Stomach smooth muscle (tissue), 2 donors: Measurements from ENCODE around the gene SLC6A7.
"Not testable (repeated sequence)": the region's sequence is repeated elsewhere in the genome, so short reads cannot be mapped to it uniquely, and the experiment has no call there.

Experiments used
- H3K27ac ChIP-seq: one replicate; pipeline ENCODE4 v1.7.0; 2013; ENCODE audit warnings: mild to moderate bottlenecking, low read length, inconsistent platforms
- H3K27me3 ChIP-seq, 2 donors: one replicate each; pipeline ENCODE4 v1.7.0; 2013; ENCODE audit warnings: low read length in 2 of 2; ENCODE audit not compliant: insufficient read depth in 2 of 2, control insufficient read depth in 1 of 2
- H3K36me3 ChIP-seq, 2 donors: one replicate each; pipeline ENCODE4 v1.7.0; 2013; ENCODE audit warnings: low read length in 2 of 2; ENCODE audit not compliant: control insufficient read depth in 2 of 2, insufficient read depth in 2 of 2
- H3K4me1 ChIP-seq: one replicate; pipeline ENCODE4 v1.7.0; 2013; ENCODE audit warnings: low read length; ENCODE audit not compliant: control insufficient read depth, insufficient read depth
- H3K4me3 ChIP-seq, 2 donors: one replicate each; pipeline ENCODE4 v1.7.0; 2013; ENCODE audit warnings: low read length in 2 of 2
- H3K9ac ChIP-seq, 2 donors: one replicate each; pipeline ENCODE4 v1.7.0; 2013; ENCODE audit warnings: low read length in 2 of 2, mild to moderate bottlenecking in 1 of 2
- H3K9me3 ChIP-seq, 2 donors: one replicate each; pipeline ENCODE4 v1.7.0; 2013; ENCODE audit warnings: low read length in 2 of 2; ENCODE audit not compliant: control insufficient read depth in 2 of 2
- donor health status: healthy.
- donor health status: Pancreatic carcinoma.

SLC6A7 gene

DNA sequence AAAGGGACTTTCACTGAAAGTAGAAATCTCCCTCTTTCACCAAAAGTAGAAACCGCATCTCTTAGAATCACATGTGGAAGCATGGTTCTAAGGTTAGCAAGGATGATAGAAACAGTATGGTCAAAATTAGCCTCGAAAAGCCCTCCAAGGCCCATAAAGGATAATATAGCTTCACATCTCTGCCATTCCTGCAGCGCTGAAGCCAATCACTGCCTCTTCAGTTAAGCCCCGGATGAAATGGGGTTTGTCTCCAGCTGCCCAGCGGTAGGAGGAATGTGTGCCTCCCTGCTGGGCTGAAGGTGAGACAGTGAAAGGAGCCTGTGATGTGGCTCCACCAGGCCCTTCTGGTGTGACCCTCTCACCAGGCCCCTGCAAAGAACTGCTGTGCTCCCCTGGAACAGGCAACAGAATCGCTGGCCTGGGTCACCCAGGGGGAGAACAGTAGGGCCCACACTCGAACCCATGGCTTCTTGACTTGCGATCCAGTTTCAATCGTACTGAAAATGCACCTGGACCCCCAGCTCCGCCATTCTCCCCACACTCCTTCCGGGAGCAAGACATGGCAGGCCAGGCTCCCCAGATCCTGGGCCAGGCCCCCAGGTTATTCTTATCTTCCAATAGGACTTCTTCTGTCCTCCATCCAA is 52.5 kb downstream of the SLC6A7 start:
- no peaks in the 10 kb centered on the region for H3K9me3 ChIP-seq
- H3K36me3 ChIP-seq: peaks cover 0 to 3% of the 10 kb centered on the region in 2 donors
- no peak overlapping the region for H3K4me3 ChIP-seq
- no peak overlapping the region for H3K27ac ChIP-seq
- peaks cover 24% of the 10 kb centered on the region for H3K4me1 ChIP-seq
- H3K27me3 ChIP-seq: no peaks in the 10 kb centered on the region
- no peak overlapping the region for H3K9ac ChIP-seq

DNA sequence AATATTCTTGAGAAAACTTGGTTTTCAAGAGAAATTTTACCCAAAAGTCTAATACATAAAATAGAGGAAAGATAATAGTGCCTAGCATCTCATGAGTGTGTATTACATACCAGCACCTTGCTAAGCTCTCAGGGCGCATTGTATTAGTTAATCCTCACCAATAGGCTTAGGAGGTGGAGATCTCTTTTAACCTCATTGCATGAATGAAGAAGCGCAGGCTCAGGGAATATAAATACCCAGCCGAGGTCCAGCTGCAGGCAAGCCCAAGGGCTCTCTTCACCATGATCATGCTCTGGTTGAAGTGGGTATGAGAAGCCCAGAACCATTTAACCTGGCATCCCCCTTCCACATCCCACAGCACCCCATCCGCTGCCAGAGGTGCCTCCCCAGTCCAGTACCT is 53.7 kb downstream of the SLC6A7 start:
- Histone ChIP-seq H3K9me3 (no peaks in the 10 kb centered on the region), H3K4me1 (peaks cover 24% of the 10 kb centered on the region), H3K4me3 (no peak overlapping the region), H3K27ac (no peak overlapping the region), H3K27me3 (no peaks in the 10 kb centered on the region), H3K36me3 (no peaks in the 10 kb centered on the region), H3K9ac (no peak overlapping the region)

DNA sequence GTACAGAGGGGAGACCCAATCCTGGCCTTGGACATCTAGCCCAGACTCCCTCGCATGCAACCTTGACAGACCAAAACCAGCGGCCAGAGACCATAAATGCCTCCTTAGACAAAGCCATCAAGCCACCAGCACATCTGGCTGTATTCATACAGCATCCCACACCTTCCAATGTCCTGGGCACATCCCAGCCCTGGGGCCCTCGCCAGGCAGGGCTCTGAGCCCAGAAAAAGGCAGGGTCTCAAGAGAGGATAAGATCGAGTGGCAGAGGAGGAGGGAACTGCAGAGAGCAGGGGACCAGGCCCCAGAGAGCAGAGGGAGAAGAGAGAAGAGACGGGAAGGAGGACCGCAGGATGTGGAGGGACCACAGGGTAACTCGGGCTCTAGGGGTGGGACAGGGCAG is 54.3 kb downstream of the SLC6A7 start:
- no peaks in the 10 kb centered on the region for H3K36me3 ChIP-seq
- H3K9ac ChIP-seq: peak overlapping the region in 1 of 2 donors; percentile 44
- H3K9me3 ChIP-seq: no peaks in the 10 kb centered on the region
- peak overlapping the region in 1 of 2 donors; percentile 69 for H3K4me3 ChIP-seq
- H3K4me1 ChIP-seq: peaks cover 24% of the 10 kb centered on the region
- no peaks in the 10 kb centered on the region for H3K27me3 ChIP-seq
- H3K27ac ChIP-seq: no peak overlapping the region

DNA sequence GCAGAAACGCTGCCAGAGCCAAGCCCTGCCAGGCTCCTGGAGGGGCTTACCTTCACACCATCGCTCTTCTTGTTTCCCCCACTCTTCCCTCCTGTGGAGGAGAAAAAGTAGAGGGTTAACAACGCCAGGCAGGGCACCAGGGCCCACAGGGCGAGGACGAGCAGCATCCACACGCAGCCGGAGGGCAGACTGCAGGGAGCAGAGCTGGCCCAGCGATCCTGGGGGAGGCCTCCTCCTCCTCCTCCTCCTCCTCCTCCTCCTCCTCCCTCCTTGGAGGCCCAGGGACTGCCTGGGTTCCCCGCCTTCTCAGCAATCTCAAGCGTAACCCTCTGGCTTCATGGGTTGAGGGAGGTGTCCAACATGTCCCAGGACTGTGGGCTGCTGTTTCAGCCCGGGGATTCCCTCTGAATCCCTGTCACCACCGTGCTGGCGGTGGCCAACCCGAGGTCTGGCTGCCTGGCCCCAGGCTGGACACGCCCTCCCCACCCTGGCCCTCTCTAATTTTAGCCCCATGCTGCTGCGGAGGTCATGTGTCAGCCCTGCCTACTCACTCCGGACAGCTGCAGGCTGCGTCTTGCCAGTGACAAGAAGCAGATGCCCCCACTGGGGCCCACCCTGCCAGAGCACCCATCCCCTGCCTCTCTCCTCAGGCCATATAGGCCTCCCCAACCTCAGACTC is 55.4 kb downstream of the SLC6A7 start:
- H3K4me3 ChIP-seq: peak overlapping the region; percentile 60 to 69
- no peaks in the 10 kb centered on the region for H3K27me3 ChIP-seq
- no peaks in the 10 kb centered on the region for H3K9me3 ChIP-seq
- no peak overlapping the region for H3K27ac ChIP-seq
- H3K4me1 ChIP-seq: peaks cover 24% of the 10 kb centered on the region
- H3K36me3 ChIP-seq: no peaks in the 10 kb centered on the region
- H3K9ac ChIP-seq: peak overlapping the region; percentile 42 to 44

DNA sequence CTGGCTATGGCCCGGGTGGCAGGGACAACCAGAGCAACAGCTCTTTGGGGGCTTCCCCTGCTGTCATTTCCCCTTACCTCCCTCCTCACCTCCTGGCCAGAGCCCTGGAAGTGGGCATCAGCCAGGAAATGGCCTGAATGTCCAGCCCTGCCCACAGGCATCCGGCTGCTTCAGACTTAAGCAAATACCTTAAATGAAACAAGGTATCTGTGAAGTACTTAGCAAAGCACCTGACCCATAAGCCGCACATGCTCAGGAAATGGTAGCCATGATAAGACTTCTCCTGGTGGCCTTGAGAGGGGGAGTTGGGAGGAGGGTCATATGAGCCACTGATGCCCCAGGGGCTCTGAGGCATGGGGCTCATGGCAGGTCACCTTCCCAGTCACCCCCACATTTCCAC is 55.9 kb downstream of the SLC6A7 start:
- H3K9ac ChIP-seq: peak overlapping the region in 1 of 2 donors; percentile 44
- H3K9me3 ChIP-seq: no peaks in the 10 kb centered on the region
- peaks cover 24% of the 10 kb centered on the region for H3K4me1 ChIP-seq
- peak overlapping the region; percentile 60 to 69 for H3K4me3 ChIP-seq
- no peak overlapping the region for H3K27ac ChIP-seq
- H3K36me3 ChIP-seq: no peaks in the 10 kb centered on the region
- H3K27me3 ChIP-seq: no peaks in the 10 kb centered on the region

DNA sequence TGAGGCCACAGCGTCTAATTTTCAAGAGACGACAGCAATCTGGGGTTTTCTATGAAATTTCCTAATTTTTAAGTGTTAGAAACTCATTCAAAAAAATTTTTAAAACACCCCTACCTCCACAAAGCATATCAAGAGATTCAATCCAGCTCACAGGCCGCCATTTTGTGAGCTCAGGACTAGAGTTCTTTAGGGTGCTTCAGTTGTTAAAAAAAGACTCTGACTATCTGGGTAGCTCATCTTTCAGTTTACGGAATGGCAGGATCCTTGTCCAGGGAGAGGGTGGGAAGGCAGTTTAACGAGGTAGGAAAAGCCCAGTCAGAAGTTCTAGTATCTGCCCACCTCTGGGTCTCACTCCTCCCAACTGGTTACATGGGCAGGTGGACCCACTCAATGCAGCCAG is 56.6 kb downstream of the SLC6A7 start:
- Histone ChIP-seq H3K36me3 (no peaks in the 10 kb centered on the region), H3K9ac (no peak overlapping the region), H3K27ac (no peak overlapping the region), H3K27me3 (no peaks in the 10 kb centered on the region), H3K4me1 (peaks cover 24% of the 10 kb centered on the region), H3K9me3 (no peaks in the 10 kb centered on the region), H3K4me3 (no peak overlapping the region)

DNA sequence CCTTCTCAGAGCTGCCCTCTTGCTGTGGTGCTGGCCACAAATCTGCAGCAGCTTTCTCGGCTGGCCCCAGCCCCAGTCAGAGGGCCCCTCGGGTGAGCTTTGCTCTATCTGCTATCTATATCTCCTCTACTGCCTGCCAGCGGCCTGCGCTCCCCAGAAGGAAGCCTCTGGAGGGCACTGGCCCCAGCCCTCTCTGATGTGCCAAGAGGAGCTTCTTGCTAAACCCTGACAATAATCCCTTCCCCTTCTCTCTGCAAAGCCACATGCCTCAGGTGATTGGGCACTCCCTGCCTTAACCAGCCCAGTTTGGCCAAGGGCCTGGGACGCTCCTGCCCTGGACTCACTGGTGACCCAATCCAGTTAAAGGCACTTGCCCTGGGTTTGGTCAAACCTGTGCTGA is 57.0 kb downstream of the SLC6A7 start:
- Histone ChIP-seq H3K4me1 (peaks cover 24% of the 10 kb centered on the region), H3K4me3 (no peak overlapping the region), H3K36me3 (no peaks in the 10 kb centered on the region), H3K27me3 (no peaks in the 10 kb centered on the region), H3K27ac (no peak overlapping the region), H3K9me3 (no peaks in the 10 kb centered on the region), H3K9ac (no peak overlapping the region)

DNA sequence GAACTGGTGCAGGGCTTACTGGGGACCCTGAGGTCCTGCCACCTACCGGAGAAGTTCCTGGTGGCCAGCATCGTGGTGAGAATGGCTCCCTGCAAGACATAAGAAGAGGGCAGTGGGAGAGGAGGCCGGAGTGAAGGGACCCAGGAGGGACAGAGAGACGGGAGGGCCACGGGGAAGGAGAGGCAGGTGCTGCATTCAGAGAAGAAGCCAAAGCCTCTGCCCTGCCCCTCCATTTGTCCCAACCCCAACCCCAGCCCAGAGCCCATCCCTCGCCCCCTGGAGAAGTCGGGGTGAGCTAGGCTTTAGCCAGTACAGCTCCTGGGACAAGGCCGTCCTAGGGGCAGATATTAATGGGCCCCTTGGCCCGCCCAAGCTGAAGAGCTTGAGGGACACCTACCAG is 57.9 kb downstream of the SLC6A7 start:
- H3K27ac ChIP-seq: no peak overlapping the region
- no peaks in the 10 kb centered on the region for H3K27me3 ChIP-seq
- no peaks in the 10 kb centered on the region for H3K36me3 ChIP-seq
- H3K4me3 ChIP-seq: no peak overlapping the region
- H3K4me1 ChIP-seq: peaks cover 24% of the 10 kb centered on the region
- H3K9ac ChIP-seq: no peak overlapping the region
- H3K9me3 ChIP-seq: no peaks in the 10 kb centered on the region

DNA sequence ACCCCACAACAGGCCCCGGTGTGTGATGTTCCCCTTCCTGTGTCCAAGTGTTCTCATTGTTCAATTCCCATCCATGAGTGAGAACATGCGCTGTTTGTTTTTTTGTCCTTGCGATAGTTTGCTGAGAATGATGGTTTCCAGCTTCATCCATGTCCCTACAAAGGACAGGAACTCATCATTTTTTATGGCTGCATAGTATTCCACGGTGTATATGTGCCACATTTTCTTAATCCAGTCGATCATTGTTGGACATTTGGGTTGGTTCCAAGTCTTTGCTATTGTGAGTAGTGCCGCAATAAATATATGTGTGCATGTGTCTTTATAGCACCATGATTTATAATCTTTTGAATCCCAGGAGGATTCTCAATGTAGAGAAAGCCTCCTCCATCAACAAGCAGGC is 58.6 kb downstream of the SLC6A7 start:
- H3K9ac ChIP-seq, H3K9me3 ChIP-seq, H3K27ac ChIP-seq, H3K36me3 ChIP-seq, H3K27me3 ChIP-seq, H3K4me3 ChIP-seq: not testable (repeated sequence)
- H3K4me1 ChIP-seq: peaks cover 24% of the 10 kb centered on the region

DNA sequence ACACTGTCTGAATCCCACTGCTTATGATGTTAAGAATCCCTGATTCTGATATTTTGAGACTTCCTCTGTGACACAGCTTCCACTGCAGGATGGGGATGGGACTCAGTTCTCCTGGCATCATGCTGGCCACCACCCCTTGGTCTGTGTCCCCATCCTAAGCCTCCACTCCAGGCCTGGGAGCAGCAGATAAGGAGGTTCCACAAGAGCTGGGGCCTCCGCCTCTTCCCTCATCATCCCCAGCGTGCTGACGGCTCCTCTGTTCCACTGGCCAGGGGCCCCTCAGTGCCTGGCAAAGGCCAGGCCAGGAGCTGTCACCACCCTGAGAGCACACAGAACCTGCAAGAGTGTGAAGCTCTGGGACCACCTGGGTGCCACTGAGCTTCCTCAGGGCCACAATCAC is 59.1 kb downstream of the SLC6A7 start:
- Histone ChIP-seq H3K27ac (no peak overlapping the region), H3K27me3 (no peaks in the 10 kb centered on the region), H3K36me3 (no peaks in the 10 kb centered on the region), H3K4me3 (no peak overlapping the region), H3K4me1 (peaks cover 21% of the 10 kb centered on the region), H3K9me3 (no peaks in the 10 kb centered on the region), H3K9ac (no peak overlapping the region)

DNA sequence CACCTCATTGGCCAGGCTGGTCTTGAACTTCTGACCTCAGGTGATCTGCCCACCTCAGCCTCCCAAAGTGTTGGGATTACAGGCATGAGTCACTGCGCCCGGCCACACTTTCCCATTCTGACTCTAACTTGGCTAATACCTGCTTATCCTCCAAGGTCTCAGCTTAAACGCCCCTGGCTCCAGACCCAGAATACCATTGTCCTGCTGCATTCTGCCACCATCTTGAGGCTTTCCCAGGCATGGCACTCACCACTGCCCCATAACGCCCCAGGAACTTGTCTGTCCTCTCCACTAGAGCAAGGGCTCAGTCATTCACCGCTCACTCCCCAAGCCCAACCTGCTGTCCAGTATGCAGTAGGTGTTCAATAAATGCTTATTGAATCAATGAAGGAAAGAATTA is 59.9 kb downstream of the SLC6A7 start:
- Histone ChIP-seq H3K4me3 (no peak overlapping the region), H3K27ac (no peak overlapping the region), H3K9me3 (no peaks in the 10 kb centered on the region), H3K4me1 (peaks cover 14% of the 10 kb centered on the region), H3K9ac (no peak overlapping the region), H3K36me3 (no peaks in the 10 kb centered on the region), H3K27me3 (no peaks in the 10 kb centered on the region)
